Activated CD4-positive, alpha-beta T cell treated with anti-CD3 and anti-CD28 coated beads, Interleukin-2, Interleukin-4, amounts not matched to agents 100 ng/mL and 50 ng/mL, durations not matched to agents 16 hours and 8 hours (primary cell): ENCODE measurements around the gene CPLX1.
"Not testable (repeated sequence)": the region's sequence is repeated elsewhere in the genome, so short reads cannot be mapped to it uniquely, and the experiment has no call there.

Experiments
- DNase-seq: peaks from one replicate; pipeline ENCODE4 v3.0.0-alpha.2; 2020; ENCODE audit warnings: low spot score

The CPLX1 gene

GRCh38 chr4:757111-757510, 68.8 kb downstream of the CPLX1 start:
- DNase-seq = no peak

- no peak for DNase-seq
Observed at GRCh38 chr4:754221-755120, 71.5 kb downstream of the CPLX1 start.

GRCh38 chr4:753186-753585, 72.7 kb downstream of the CPLX1 start:
- not testable (repeated sequence) for DNase-seq

GRCh38 chr4:752196-752861, 73.6 kb downstream of the CPLX1 start:
- DNase-seq = no peak

- DNase-seq = no peak
Observed at GRCh38 chr4:751676-752075, 74.3 kb downstream of the CPLX1 start.

- no peak for DNase-seq
Observed at GRCh38 chr4:749698-750666, 75.9 kb downstream of the CPLX1 start.

GRCh38 chr4:748461-748860, 77.5 kb downstream of the CPLX1 start:
- no peak for DNase-seq

- no peak for DNase-seq
Observed at GRCh38 chr4:747546-748170, 78.3 kb downstream of the CPLX1 start.

GRCh38 chr4:744212-744841, 81.6 kb downstream of the CPLX1 start:
- no peak for DNase-seq

GRCh38 chr4:743463-744211, 82.3 kb downstream of the CPLX1 start:
- DNase-seq = no peak

GRCh38 chr4:742742-743311, 83.1 kb downstream of the CPLX1 start:
- peak; percentile 73 for DNase-seq

- DNase-seq = no peak
Observed at GRCh38 chr4:742096-742741, 83.7 kb downstream of the CPLX1 start.

GRCh38 chr4:740656-741282, 85.2 kb downstream of the CPLX1 start:
- no peak for DNase-seq

GRCh38 chr4:740011-740410, 85.9 kb downstream of the CPLX1 start:
- DNase-seq = no peak

- DNase-seq = no peak
Observed at GRCh38 chr4:739569-739968, 86.4 kb downstream of the CPLX1 start.

GRCh38 chr4:738781-739280, 87.1 kb downstream of the CPLX1 start:
- no peak for DNase-seq

GRCh38 chr4:736561-736960, 89.4 kb downstream of the CPLX1 start:
- not testable (repeated sequence) for DNase-seq

GRCh38 chr4:735583-735982, 90.3 kb downstream of the CPLX1 start:
- DNase-seq = no peak
